GM18861 (cell line): Measurements from ENCODE around the gene PCCA.
"Not testable (repeated sequence)": the region's sequence is repeated elsewhere in the genome, so short reads cannot be mapped to it uniquely, and the experiment has no call there.

Experiments used
- ATAC-seq: cut with Tn5 transposase; IDR thresholded peaks from one replicate; pipeline ENCODE4 v1.9.1; 2021; ENCODE audit not compliant: unreplicated experiment

The PCCA gene

GRCh38 chr13:100138859-100139491 lies 50.1 kb downstream of the PCCA start:
- no peak for ATAC-seq

DNA sequence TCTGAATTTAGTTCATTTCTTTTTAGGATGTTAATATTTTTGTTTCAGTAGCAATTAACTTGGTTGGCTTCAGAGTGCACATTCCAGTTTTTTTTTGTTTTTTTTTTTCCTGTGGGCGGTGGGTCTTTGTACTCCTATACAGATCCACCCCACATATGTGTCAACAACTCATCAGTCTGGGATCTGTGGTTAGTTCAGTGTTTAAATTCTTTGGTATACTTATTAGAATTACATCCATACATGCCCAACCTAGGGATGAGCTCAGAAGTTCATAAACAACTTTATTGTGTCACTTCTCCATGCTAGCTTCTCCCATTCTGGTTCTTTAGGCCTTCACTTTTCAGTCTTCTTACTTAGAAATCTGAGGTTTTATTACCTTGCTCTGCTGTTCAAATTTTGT lies 50.9 kb downstream of the PCCA start:
- no peak for ATAC-seq

DNA sequence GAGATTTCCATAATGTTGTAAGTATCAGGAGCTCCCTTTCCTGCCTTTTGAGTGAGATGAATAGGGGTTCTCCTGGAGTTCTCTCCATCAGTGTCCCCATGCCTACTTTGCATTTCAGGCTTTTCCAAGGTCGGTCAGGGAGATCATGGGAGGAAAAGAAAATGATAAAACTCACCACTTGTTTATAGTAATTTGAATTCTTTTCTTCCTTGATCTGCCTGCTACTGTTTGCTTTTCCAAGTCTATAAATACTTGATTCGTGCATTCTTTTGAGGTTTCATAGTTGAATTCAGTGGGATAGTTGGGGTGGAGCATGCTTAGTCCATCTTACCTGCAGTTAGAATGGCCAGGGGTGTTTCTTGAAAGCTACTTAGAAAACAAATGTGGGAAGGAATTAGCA lies 51.5 kb downstream of the PCCA start:
- ATAC-seq: no peak

- not testable (repeated sequence) for ATAC-seq
These were observed 52.6 kb downstream of the PCCA start for GRCh38 chr13:100141461-100141961.

DNA sequence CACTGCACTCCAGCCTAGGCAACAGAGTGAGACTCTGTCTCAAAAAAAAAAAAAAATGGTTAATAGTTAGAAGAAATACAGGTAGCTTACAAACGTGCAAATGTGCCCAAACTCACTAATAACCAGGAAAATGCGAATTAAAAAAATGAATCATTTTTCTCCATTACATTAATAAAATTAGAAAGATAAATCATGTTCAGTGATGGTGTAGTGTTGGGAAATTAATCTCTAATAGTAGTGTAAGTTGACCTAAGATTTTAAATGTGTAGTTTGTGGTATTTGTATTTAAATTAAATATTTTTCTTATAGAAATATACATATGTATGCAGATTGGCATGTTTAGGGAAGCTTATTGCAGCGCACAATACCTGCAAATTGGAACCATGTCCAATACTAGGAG lies 57.6 kb downstream of the PCCA start:
- ATAC-seq: no peak

- no peak for ATAC-seq
These were observed 58.9 kb downstream of the PCCA start for GRCh38 chr13:100147825-100148224.

- ATAC-seq: no peak
These were observed 59.5 kb downstream of the PCCA start for GRCh38 chr13:100148422-100148821.

GRCh38 chr13:100149389-100149788 lies 60.5 kb downstream of the PCCA start:
- ATAC-seq: no peak

- ATAC-seq: not testable (repeated sequence)
These were observed 61.8 kb downstream of the PCCA start for GRCh38 chr13:100150711-100151110.

GRCh38 chr13:100154842-100155416 lies 66.0 kb downstream of the PCCA start:
- no peak for ATAC-seq

DNA sequence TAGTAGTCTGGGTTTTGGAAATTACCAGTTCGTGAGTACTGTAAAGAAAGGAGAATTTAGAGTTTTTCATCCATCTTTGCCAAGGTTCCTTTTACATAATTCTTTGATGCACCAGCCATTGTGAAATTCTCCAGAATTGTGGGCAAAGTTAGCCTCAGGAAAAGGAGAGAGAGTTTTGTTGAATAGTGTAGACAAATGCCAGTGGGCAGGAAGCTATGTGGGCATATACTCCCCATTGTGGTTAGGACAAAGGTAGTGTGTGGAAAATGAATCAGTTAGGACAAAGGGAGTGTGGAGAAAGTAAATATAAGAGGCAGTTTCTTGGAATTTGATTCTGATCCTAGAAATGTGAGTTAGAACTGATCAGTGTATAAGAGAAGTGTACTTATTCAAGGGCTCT lies 67.9 kb downstream of the PCCA start:
- no peak for ATAC-seq

- no peak for ATAC-seq
These were observed 69.7 kb downstream of the PCCA start for GRCh38 chr13:100158569-100158968.

- ATAC-seq: no peak
These were observed 70.7 kb downstream of the PCCA start for GRCh38 chr13:100159584-100159983.

GRCh38 chr13:100160450-100160849 lies 71.6 kb downstream of the PCCA start:
- ATAC-seq: no peak

- no peak for ATAC-seq
These were observed 74.5 kb downstream of the PCCA start for GRCh38 chr13:100163375-100163774.

GRCh38 chr13:100173203-100173602 lies 84.3 kb downstream of the PCCA start:
- no peak for ATAC-seq

DNA sequence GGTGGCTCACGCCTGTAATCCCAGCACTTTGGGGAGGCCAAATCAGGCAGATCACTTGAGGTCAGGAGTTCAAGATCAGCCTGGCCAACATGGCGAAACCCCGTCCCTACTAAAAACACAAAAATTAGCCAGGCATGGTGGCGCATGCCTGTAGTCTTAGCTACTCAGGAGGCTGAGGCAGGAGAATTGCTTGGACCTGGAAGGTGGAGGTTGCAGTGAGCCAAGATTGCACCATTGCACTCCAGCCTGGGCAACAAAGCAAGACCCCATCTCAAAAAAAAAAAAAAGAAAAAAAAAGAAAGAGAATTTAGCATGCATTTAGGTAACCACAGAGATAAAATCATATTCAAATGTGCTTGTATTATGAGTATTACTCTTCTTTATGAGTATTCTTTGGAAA lies 85.6 kb downstream of the PCCA start:
- ATAC-seq: not testable (repeated sequence)

GRCh38 chr13:100175078-100175802 lies 86.3 kb downstream of the PCCA start:
- no peak for ATAC-seq

DNA sequence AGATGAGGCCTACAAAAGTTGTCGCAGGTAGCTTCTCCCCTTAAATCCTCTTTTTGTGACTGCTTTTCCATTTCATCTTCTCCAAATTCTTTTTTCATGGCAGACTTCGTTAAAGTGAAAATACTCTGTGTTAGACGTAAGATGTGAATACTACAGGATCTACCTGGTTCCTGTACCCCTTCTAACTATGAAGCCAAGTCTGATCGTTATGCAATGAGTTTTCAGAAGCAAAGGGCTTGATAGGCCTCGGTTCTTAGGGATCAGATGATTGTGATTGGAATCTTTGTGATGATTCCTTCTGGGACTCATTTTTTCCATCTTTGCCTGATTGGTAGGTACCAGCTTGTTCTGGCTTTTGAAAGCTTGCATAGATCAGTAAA lies 86.9 kb downstream of the PCCA start:
- no peak for ATAC-seq

GRCh38 chr13:100176801-100177400 lies 88.0 kb downstream of the PCCA start:
- ATAC-seq: no peak

GRCh38 chr13:100178309-100178708 lies 89.4 kb downstream of the PCCA start:
- no peak for ATAC-seq

- no peak for ATAC-seq
These were observed 90.4 kb downstream of the PCCA start for GRCh38 chr13:100179276-100179675.
